ENCODE measurements around the gene DNTT. TPM values are rescaled to one million over a fixed set of nuclear protein-coding genes. Genes with fewer than 3 reads are reported as not detected.

DNTT gene
- total RNA-seq, 1 donor from 2014 or later: not detected

DNA sequence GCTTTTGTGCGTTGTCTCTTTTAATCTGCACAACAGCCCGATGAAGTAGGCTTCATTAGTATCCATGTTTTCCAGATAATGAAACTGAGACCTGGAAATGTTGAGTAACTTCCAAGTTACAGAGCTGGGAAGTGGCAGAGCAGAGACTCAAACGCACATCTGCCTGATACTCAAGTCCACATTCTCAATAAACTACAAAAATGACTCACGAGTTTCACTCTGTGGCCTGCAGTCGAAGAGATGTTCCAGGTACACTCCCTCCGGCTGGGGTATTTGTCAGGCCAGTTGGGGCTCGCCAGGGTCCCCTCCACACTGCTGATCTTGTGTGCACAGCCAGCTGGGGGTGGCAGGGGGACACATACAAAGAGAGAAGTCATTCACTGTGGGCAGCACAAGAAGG, 72.2 kb downstream of the DNTT start:
- H3K27ac Mint-ChIP-seq (ENCODE audit: unreplicated experiment): no peak overlapping the region
- DNase-seq: no peak
- H3K27me3 Mint-ChIP-seq (ENCODE audit: unreplicated experiment): peaks cover 3% of the 10 kb centered on the region
- peaks cover 10% of the 10 kb centered on the region for H3K4me1 Mint-ChIP-seq (ENCODE audit: low read depth, unreplicated experiment)
- no peak overlapping the region for H3K4me3 Mint-ChIP-seq (ENCODE audit: unreplicated experiment)
- peaks cover 5% of the 10 kb centered on the region for H3K36me3 Mint-ChIP-seq (ENCODE audit: unreplicated experiment)
- TF ChIP-seq CTCF (IDR thresholded peaks at IDR 0.05; ENCODE audit: partially characterized antibody, unreplicated experiment): no peak
- peaks cover 2% of the 10 kb centered on the region for H3K9me3 Mint-ChIP-seq (ENCODE audit: unreplicated experiment)

GRCh38 chr10:96377816-96378294, 73.6 kb downstream of the DNTT start:
- Mint-ChIP-seq H3K27me3 (ENCODE audit: unreplicated experiment) (peaks cover 3% of the 10 kb centered on the region), H3K27ac (ENCODE audit: unreplicated experiment) (no peak overlapping the region), H3K4me3 (ENCODE audit: unreplicated experiment) (no peak overlapping the region), H3K9me3 (ENCODE audit: unreplicated experiment) (peaks cover 2% of the 10 kb centered on the region), H3K4me1 (ENCODE audit: low read depth, unreplicated experiment) (peaks cover 9% of the 10 kb centered on the region), H3K36me3 (ENCODE audit: unreplicated experiment) (peaks cover 5% of the 10 kb centered on the region)
- no peak for TF ChIP-seq CTCF (IDR thresholded peaks at IDR 0.05; ENCODE audit: partially characterized antibody, unreplicated experiment)
- DNase-seq: no peak

GRCh38 chr10:96378741-96379140, 74.5 kb downstream of the DNTT start:
- no peak overlapping the region for H3K27ac Mint-ChIP-seq (ENCODE audit: unreplicated experiment)
- H3K4me1 Mint-ChIP-seq (ENCODE audit: low read depth, unreplicated experiment): peaks cover 9% of the 10 kb centered on the region
- H3K9me3 Mint-ChIP-seq (ENCODE audit: unreplicated experiment): peaks cover 2% of the 10 kb centered on the region
- no peak overlapping the region for H3K4me3 Mint-ChIP-seq (ENCODE audit: unreplicated experiment)
- H3K27me3 Mint-ChIP-seq (ENCODE audit: unreplicated experiment): peaks cover 3% of the 10 kb centered on the region
- H3K36me3 Mint-ChIP-seq (ENCODE audit: unreplicated experiment): peaks cover 5% of the 10 kb centered on the region
- no peak for DNase-seq
- no peak for TF ChIP-seq CTCF (IDR thresholded peaks at IDR 0.05; ENCODE audit: partially characterized antibody, unreplicated experiment)

- H3K4me3 Mint-ChIP-seq (ENCODE audit: unreplicated experiment): no peak overlapping the region
- TF ChIP-seq CTCF (IDR thresholded peaks at IDR 0.05; ENCODE audit: partially characterized antibody, unreplicated experiment): no peak
- H3K27me3 Mint-ChIP-seq (ENCODE audit: unreplicated experiment): peaks cover 3% of the 10 kb centered on the region
- H3K36me3 Mint-ChIP-seq (ENCODE audit: unreplicated experiment): peaks cover 9% of the 10 kb centered on the region
- no peak for DNase-seq
- H3K27ac Mint-ChIP-seq (ENCODE audit: unreplicated experiment): no peak overlapping the region
- H3K4me1 Mint-ChIP-seq (ENCODE audit: low read depth, unreplicated experiment): peaks cover 7% of the 10 kb centered on the region
- peaks cover 2% of the 10 kb centered on the region for H3K9me3 Mint-ChIP-seq (ENCODE audit: unreplicated experiment)
These were observed 75.5 kb downstream of the DNTT start for GRCh38 chr10:96379758-96380157.

- Mint-ChIP-seq H3K27ac (ENCODE audit: unreplicated experiment) (no peak overlapping the region), H3K9me3 (ENCODE audit: unreplicated experiment) (peaks cover under 1% of the 10 kb centered on the region), H3K36me3 (ENCODE audit: unreplicated experiment) (peaks cover 9% of the 10 kb centered on the region)
These were observed 76.6 kb downstream of the DNTT start for GRCh38 chr10:96380821-96381220.

More at GRCh38 chr10:96380821-96381220, 76.6 kb downstream of the DNTT start:
- Mint-ChIP-seq H3K4me3 (ENCODE audit: unreplicated experiment) (no peak overlapping the region), H3K27me3 (ENCODE audit: unreplicated experiment) (peaks cover 3% of the 10 kb centered on the region), H3K4me1 (ENCODE audit: low read depth, unreplicated experiment) (peaks cover under 1% of the 10 kb centered on the region)
- DNase-seq: no peak
- no peak for TF ChIP-seq CTCF (IDR thresholded peaks at IDR 0.05; ENCODE audit: partially characterized antibody, unreplicated experiment)

Measured in glutamatergic neuron (in vitro differentiated cells).